Activated gamma-delta T cell treated with Interleukin-2 at 50 U/mL for 16 hours (primary cell): ENCODE results near the gene AGO3.
A peak's percentile ranks its signal among the peaks of the same experiment; 100 is the strongest.

ENCODE experiments used
- DNase-seq: peaks from one replicate; pipeline ENCODE4 v3.0.0-alpha.2; 2020

Gene AGO3

GRCh38 chr1:36084497-36085115 is 153.7 kb downstream of the AGO3 start:
- no peak for DNase-seq

GRCh38 chr1:36085126-36085525 is 154.2 kb downstream of the AGO3 start:
- DNase-seq: no peak

GRCh38 chr1:36085686-36086526 is 155.0 kb downstream of the AGO3 start:
- no peak for DNase-seq

- DNase-seq: no peak
Observed at GRCh38 chr1:36086529-36087232, 155.8 kb downstream of the AGO3 start.

- DNase-seq: no peak
Observed at GRCh38 chr1:36087233-36088123, 156.6 kb downstream of the AGO3 start.

GRCh38 chr1:36088265-36088576 is 157.3 kb downstream of the AGO3 start:
- DNase-seq: no peak

- peak; percentile 88 for DNase-seq
Observed at GRCh38 chr1:36088577-36089392, 157.9 kb downstream of the AGO3 start, which contains the start of gene ADPRS. TSS of gene ADPRS (plus strand) at chr1:36088892. CDS start at chr1:36088905, 13 bp downstream.

- no peak for DNase-seq
Observed at GRCh38 chr1:36089393-36090121, 158.7 kb downstream of the AGO3 start.

GRCh38 chr1:36091141-36091540 is 160.2 kb downstream of the AGO3 start:
- no peak for DNase-seq

- no peak for DNase-seq
Observed at GRCh38 chr1:36091698-36092097, 160.8 kb downstream of the AGO3 start.

- DNase-seq: no peak
Observed at GRCh38 chr1:36092166-36092797, 161.4 kb downstream of the AGO3 start.

GRCh38 chr1:36092798-36093185 is 161.9 kb downstream of the AGO3 start:
- DNase-seq: no peak

- no peak for DNase-seq
Observed at GRCh38 chr1:36093226-36093625, 162.3 kb downstream of the AGO3 start.

- DNase-seq: no peak
Observed at GRCh38 chr1:36093929-36094328, 163.0 kb downstream of the AGO3 start.

GRCh38 chr1:36094621-36095061 is 163.7 kb downstream of the AGO3 start:
- no peak for DNase-seq

GRCh38 chr1:36095760-36096405 is 165.0 kb downstream of the AGO3 start:
- no peak for DNase-seq

- no peak for DNase-seq
Observed at GRCh38 chr1:36096500-36097432, 165.9 kb downstream of the AGO3 start.

GRCh38 chr1:36097693-36098585 is 167.0 kb downstream of the AGO3 start:
- DNase-seq: no peak
